Lung (tissue), 12 donors: ENCODE results near the gene PANX1. TPM values are rescaled to one million over a fixed set of nuclear protein-coding genes. Genes with fewer than 3 reads are reported as not detected.
A peak's percentile ranks its signal among the peaks of the same experiment; 100 is the strongest.
"Not testable (repeated sequence)": the region's sequence is repeated elsewhere in the genome, so short reads cannot be mapped to it uniquely, and the experiment has no call there.

ENCODE experiments used
- ATAC-seq: fragments of 200-7000 bp; cut with Tn5 transposase; one replicate; pipeline ENCODE4 v1.9.1; 2020; ENCODE audit warnings: moderate number of reproducible peaks; ENCODE audit not compliant: insufficient read depth, low FRiP score
- DNase-seq, 3 donors: peaks; one replicate each; pipeline ENCODE4 v3.0.0-alpha.2; 2013 to 2017
- H3K27ac ChIP-seq, 2 donors: one replicate each; pipeline ENCODE4 v1.5.1; 2013; ENCODE audit warnings: mild to moderate bottlenecking in 2 of 2, moderate library complexity in 2 of 2, control low read depth in 1 of 2, inconsistent platforms in 1 of 2, low read depth in 1 of 2, low read length in 1 of 2
- H3K27me3 ChIP-seq, 3 donors: one replicate each; pipeline ENCODE4 v1.5.1; 2013; ENCODE audit warnings: low read length in 2 of 3; ENCODE audit not compliant: control insufficient read depth in 3 of 3, insufficient read depth in 3 of 3
- H3K36me3 ChIP-seq, 4 donors: one replicate each; pipeline ENCODE4 v1.5.1; 2013; ENCODE audit warnings: low read length in 4 of 4, mild to moderate bottlenecking in 1 of 4, moderate library complexity in 1 of 4; ENCODE audit not compliant: control insufficient read depth in 4 of 4, insufficient read depth in 4 of 4
- H3K4me1 ChIP-seq, 5 donors: one replicate each; pipeline ENCODE4 v1.5.1; 2013; ENCODE audit warnings: low read length in 5 of 5, mild to moderate bottlenecking in 2 of 5, moderate library complexity in 1 of 5; ENCODE audit not compliant: control insufficient read depth in 5 of 5, insufficient read depth in 5 of 5
- H3K4me3 ChIP-seq: one replicate; pipeline ENCODE4 v1.5.1; 2013; ENCODE audit warnings: mild to moderate bottlenecking, control low read depth, moderate library complexity
- H3K9ac ChIP-seq, 2 donors: one replicate each; pipeline ENCODE4 v1.5.1; 2013; ENCODE audit warnings: low read length in 2 of 2, control low read depth in 1 of 2; ENCODE audit not compliant: insufficient read depth in 1 of 2
- H3K9me3 ChIP-seq, 4 donors: one replicate each; pipeline ENCODE4 v1.5.1; 2013; ENCODE audit warnings: low read length in 3 of 4, mild to moderate bottlenecking in 1 of 4, moderate library complexity in 1 of 4; ENCODE audit not compliant: control insufficient read depth in 4 of 4, insufficient read depth in 3 of 4
- CTCF ChIP-seq: IDR thresholded peaks from 2 replicates; pipeline ENCODE4 v1.5.1; 2012; ENCODE audit warnings: mild to moderate bottlenecking; ENCODE audit errors: control extremely low read depth, extremely low read depth
- WGBS, 2 donors: extraction: QIAGEN DNeasy Blood & Tissue Kit; methylation state at CpG; one replicate each; pipeline ENCODE4 v1.1.7; 2013; 5-methylcytosine and 5-hydroxymethylcytosine counted together
- polyA plus RNA-seq, 2 donors: library from polyadenylated mRNA; stranded (reverse); fragments of 200-250 nt; gene quantifications; one replicate each; pipeline ENCODE4 v1.2.1, GENCODE V29; 2013
- total RNA-seq, 2 donors: library from RNA; depleted of rRNA in 1 of 2; stranded (reverse); fragments of >200 nt in 1 of 2; gene quantifications; one replicate each; pipeline ENCODE4 v1.2.1, GENCODE V29; 2014 to 2021
- donor health status: control.
- donor health status: control.
- donor health status: Bipolar disorder and iron deficiency.
- donor health status: healthy.
- donor health status: DM: yes; HTN: yes; CAD: no.

PANX1 gene
- total and polyA plus RNA-seq, 4 donors: 5.9 to 25.7 (median 19.0) TPM

DNA sequence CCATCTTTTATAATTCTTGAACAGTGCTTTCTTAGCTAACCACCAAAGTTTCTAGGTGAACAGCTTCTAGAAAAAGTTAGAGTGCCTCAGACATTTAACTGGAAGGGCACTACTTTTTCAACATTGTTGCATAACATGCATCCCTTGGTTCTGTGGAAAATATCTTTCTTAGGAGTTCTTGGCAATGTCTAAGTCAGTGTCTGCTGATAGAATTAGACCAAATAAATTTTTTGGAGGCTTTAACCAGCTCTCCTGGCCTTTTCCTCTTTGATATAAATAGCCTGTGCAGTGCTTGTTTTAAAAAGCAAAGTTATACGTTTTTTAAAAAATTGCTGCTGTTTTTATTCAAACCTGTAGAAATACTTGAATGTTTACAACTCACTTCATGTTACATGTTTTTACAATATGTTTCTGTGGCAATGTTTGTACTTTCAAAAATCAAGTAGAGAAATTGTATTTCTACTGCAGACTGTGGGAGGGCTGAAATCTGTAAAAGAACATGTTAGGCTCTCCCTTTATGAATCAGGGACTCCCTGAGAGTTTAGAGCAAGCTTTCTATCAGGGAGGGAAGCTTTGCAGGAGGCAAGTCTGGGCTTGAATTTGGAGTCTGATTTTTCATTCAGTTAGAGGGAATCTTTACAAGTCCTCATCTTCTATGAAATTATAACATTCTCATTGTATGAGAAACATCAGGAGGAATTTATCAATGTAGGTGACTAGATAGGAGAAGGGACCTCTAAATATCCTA lies 16.3 kb upstream of the PANX1 start:
- H3K4me3 ChIP-seq: no peak overlapping the region
- H3K36me3 ChIP-seq: no peaks in the 10 kb centered on the region
- no peak overlapping the region for H3K27ac ChIP-seq
- H3K4me1 ChIP-seq: peaks cover 0 to 3% (median 0%) of the 10 kb centered on the region in 5 donors
- WGBS, 2 donors: 50 to 63% methylated on average over 1 of the region's 1 CpG
- no peaks in the 10 kb centered on the region for H3K27me3 ChIP-seq
- ATAC-seq (no peak), DNase-seq (peak in 1 of 3 donors; percentile 28)
- H3K9ac ChIP-seq: no peak overlapping the region
- H3K9me3 ChIP-seq: peaks cover 0 to 3% (median under 1%) of the 10 kb centered on the region in 4 donors
- no peak for TF ChIP-seq CTCF

DNA sequence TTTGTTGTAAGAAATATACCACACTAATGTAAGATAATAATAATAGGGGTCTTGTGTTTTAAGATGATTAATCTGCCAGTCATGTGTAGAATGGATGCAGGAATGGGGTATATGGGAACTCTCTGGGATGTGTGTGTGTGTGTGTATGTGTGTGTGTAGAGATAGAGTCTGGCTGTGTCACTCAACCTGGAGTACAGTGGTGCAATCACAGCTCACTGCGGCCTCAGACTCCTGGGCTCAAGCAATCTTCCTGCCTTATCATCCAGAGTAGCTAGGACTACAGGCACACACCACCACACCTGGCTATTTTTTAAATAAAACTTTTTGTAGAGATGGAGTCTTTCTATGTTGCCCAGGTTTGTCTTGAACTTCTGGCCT lies 11.5 kb upstream of the PANX1 start:
- DNase-seq: no peak
- WGBS, 2 donors: 86 to 93% methylated on average over 1 of the region's 1 CpG
- Histone ChIP-seq H3K27me3 (no peaks in the 10 kb centered on the region), H3K4me1 (peaks cover 0 to 3% (median 0%) of the 10 kb centered on the region in 5 donors), H3K27ac (no peak overlapping the region), H3K9me3 (peaks cover 0 to 1% (median 0%) of the 10 kb centered on the region in 4 donors), H3K36me3 (no peaks in the 10 kb centered on the region), H3K9ac (no peak overlapping the region), H3K4me3 (no peak overlapping the region)
- no peak for TF ChIP-seq CTCF
- no peak for ATAC-seq

DNA sequence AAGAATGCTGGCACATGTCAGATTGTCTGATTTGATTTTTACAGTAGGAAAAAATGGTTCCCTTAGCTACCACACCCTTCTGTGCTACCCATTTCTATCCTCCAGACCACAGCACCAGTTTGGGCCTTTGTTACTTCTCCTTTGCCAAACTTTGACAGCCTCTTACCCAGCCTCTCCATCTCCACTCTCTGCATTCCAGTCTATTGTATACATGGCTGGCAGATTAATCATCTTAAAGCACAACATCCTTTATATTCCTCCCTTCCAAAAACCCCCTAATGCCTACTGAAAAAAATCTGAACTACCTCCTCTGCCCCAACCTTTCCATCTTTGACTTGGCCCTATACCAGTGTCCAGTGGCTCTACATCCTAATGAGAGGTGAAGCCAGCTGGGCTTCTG lies 10.8 kb upstream of the PANX1 start:
- H3K9me3 ChIP-seq: peaks cover 0 to 1% (median 0%) of the 10 kb centered on the region in 4 donors
- no peak for TF ChIP-seq CTCF
- DNase-seq (no peak), ATAC-seq (no peak)
- H3K27me3 ChIP-seq: no peaks in the 10 kb centered on the region
- H3K4me1 ChIP-seq: peaks cover 0 to 3% (median 0%) of the 10 kb centered on the region in 5 donors
- no peak overlapping the region for H3K4me3 ChIP-seq
- no peak overlapping the region for H3K9ac ChIP-seq
- H3K36me3 ChIP-seq: no peaks in the 10 kb centered on the region
- H3K27ac ChIP-seq: no peak overlapping the region

- not testable (repeated sequence) for H3K4me1 ChIP-seq, H3K27ac ChIP-seq, H3K9ac ChIP-seq, H3K36me3 ChIP-seq, DNase-seq, H3K4me3 ChIP-seq, H3K9me3 ChIP-seq, ATAC-seq, H3K27me3 ChIP-seq
- 77 to 96% methylated on average over 6 of the region's 6 CpGs for WGBS, 2 donors
These were observed 9.0 kb upstream of the PANX1 start for GRCh38 chr11:94119676-94120075.

DNA sequence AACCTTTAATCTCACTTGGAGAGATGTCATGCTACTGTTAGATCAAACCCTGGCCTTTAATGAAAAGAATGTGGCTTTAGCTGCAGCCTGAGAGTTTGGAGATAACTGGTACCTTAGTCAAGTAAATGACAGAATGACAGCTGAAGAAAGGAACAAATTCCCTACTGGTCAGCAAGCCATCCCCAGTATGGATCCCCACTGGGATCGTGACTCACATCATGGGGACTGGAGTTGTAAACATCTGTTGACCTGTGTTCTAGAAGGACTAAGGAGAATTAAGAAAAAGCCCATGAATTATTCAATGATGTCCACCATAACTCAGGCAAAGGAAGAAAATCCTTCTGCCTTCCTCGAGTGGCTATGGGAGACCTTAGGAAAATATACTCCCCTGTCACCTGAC lies 8.1 kb upstream of the PANX1 start:
- not testable (repeated sequence) for H3K4me1 ChIP-seq, ATAC-seq
- WGBS, 2 donors: 88 to 90% methylated on average over 2 of the region's 2 CpGs

More for the DNA sequence above, 8.1 kb upstream of the PANX1 start:
- not testable (repeated sequence) for H3K27ac ChIP-seq, H3K9me3 ChIP-seq, H3K36me3 ChIP-seq, H3K9ac ChIP-seq, H3K27me3 ChIP-seq, DNase-seq, H3K4me3 ChIP-seq
